Measurements from ENCODE around the gene TAS2R60.
"Not testable (repeated sequence)": the region's sequence is repeated elsewhere in the genome, so short reads cannot be mapped to it uniquely, and the experiment has no call there.

TAS2R60 gene

GRCh38 chr7:143463556-143463955, 20.3 kb downstream of the TAS2R60 start:
- no peak for TF ChIP-seq CTCF (IDR thresholded peaks at IDR 0.05; ENCODE audit: extremely low read depth, missing control alignments)
- DNase-seq (ENCODE audit: low spot score) = no peak

GRCh38 chr7:143463957-143464356, 20.7 kb downstream of the TAS2R60 start:
- TF ChIP-seq CTCF (IDR thresholded peaks at IDR 0.05; ENCODE audit: extremely low read depth, missing control alignments) = no peak
- DNase-seq (ENCODE audit: low spot score) = no peak

- no peak for DNase-seq (ENCODE audit: low spot score)
- no peak for TF ChIP-seq CTCF (IDR thresholded peaks at IDR 0.05; ENCODE audit: extremely low read depth, missing control alignments)
These were observed 24.5 kb downstream of the TAS2R60 start for GRCh38 chr7:143467724-143468123.

DNA sequence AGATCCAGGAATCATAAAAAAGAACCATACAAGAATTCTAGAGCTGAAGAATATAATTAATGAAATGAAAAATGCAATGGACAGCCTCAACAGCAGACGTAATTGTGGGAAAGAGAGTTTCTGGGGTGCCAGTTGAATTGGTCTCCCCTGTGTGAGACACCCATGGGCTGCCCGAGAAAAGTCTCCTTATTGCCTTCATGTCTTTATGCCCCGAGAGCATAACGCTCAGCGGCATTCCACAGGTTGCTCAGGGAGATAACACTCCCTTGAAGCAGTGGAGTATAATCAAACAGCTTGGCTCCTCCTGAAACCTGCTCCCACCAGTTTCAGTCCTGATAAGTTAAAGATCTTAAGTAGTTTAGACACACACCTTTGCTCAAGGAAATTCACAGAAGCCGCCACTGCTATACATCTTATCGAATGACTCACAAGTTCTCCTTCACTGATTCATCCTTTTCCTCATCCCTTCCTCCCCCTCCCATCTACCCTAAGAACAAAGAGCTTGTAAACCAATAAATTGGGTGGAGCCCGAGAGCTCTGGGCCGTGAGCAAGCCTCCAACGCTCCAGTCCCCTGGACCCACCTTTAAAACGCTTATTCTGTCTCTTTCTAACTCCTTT, 28.9 kb downstream of the TAS2R60 start:
- DNase-seq (ENCODE audit: low spot score) = not testable (repeated sequence)

GRCh38 chr7:143477501-143478150, 34.4 kb downstream of the TAS2R60 start, which contains the start of gene TAS2R41:
TAS2R41 (plus strand) TSS chr7:143477873; CDS start chr7:143477873, 0 bp downstream.
- DNase-seq (ENCODE audit: low spot score) = no peak
- TF ChIP-seq CTCF (IDR thresholded peaks at IDR 0.05; ENCODE audit: extremely low read depth, missing control alignments) = no peak

DNA sequence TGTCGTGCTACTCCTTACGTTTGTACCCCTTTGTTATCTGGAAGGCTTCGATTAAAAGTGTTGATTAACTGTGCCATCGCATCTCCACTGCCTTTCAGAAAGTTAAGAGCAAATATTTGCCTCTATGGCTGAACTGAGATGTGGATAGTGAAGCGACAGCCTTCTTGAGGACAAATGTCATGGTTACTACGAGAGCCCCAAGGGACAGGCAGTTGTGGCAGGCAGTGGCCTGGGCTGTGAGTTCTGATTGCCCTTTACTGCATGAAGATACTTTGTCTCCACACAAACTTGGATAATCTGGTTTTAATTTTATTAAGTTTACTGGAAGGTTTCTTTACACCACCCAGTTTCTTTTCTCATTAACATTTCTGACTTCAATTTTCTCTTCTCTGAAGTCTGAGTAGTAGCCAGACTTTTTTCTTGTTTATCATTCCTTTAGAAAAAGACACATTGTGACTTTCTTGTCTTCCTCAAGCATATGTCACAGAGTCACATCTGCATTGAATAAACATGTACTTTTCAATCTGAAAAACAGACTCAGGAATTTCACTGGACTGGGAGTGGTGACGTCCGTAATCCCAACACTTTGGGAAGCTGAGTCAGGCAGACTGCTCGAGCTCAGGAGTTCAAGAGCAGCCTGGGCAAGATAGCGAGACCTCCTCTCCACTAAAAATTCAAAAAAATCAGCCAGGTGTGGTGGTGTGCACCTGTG, 36.0 kb downstream of the TAS2R60 start:
- no peak for DNase-seq (ENCODE audit: low spot score)
- TF ChIP-seq CTCF (IDR thresholded peaks at IDR 0.05; ENCODE audit: extremely low read depth, missing control alignments) = no peak

- DNase-seq (ENCODE audit: low spot score) = no peak
- TF ChIP-seq CTCF (IDR thresholded peaks at IDR 0.05; ENCODE audit: extremely low read depth, missing control alignments) = no peak
These were observed 37.2 kb downstream of the TAS2R60 start for GRCh38 chr7:143480501-143480900.
